Measurements from ENCODE around the gene OR4C5. TPM values are rescaled to one million over a fixed set of nuclear protein-coding genes. Genes with fewer than 3 reads are reported as not detected.

Gene OR4C5
- total RNA-seq: not detected

GRCh38 chr11:48366365-48366764, at the start of gene OR4C5:
Gene OR4C5 (minus strand): TSS chr11:48366465. CDS start chr11:48366465, 0 bp downstream.

DNA sequence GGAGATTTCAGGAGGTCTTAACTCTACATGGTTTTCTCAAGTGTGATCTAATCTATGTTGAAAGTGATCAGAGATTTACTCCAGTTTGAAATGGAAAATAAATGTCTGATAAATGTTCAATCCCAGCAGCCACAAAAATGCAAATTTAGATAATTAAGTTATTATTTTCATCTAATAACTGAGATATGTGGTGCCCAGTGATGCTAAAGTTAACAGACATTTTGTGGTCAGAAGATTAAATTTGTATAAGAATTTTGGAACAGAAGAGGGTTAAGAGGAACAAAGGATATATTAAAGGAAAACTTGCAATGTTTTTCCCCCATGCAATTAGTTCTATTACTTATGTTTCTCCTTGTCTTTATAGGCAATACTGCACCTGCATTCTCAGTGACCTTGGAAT, 41.6 kb downstream of the OR4C5 start, which contains the start of gene OR4C3:
Gene OR4C3 (plus strand): TSS at position 301 of the 400 bp plus-strand sequence. CDS start 102 bp downstream, outside the sequence.

Other genes starting within 250 kb of the OR4C5 start
- not detected for gene OR4B1, start 149.7 kb downstream of the OR4C5 start, total RNA-seq
- gene OR4X2, start 121.4 kb downstream of the OR4C5 start, total RNA-seq: not detected
- gene OR4X1, start 102.6 kb downstream of the OR4C5 start, total RNA-seq: not detected
- not detected for gene OR4S1, start 60.2 kb downstream of the OR4C5 start, total RNA-seq
- gene OR4C3, start 41.5 kb downstream of the OR4C5 start, total RNA-seq: not detected
- not detected for gene OR4A47, start 122.3 kb upstream of the OR4C5 start, total RNA-seq